Measurements from ENCODE around the gene HCRTR1. TPM values are rescaled to one million over a fixed set of nuclear protein-coding genes. Genes with fewer than 3 reads are reported as not detected.

The HCRTR1 gene
- total and polyA plus RNA-seq, 5 donors = 0.14 to 0.37 (median 0.18) TPM; not detected in 2

- peaks cover 21% of the 10 kb centered on the region for H3K4me1 ChIP-seq (ENCODE audit: control insufficient read depth, insufficient read depth, low read length)
- no peak for ATAC-seq
- intact Hi-C loops (cut with DNase I) = no loop called here
Observed at GRCh38 chr1:31671561-31672201, 54.2 kb downstream of the HCRTR1 start.

GRCh38 chr1:31672986-31673385 is 55.5 kb downstream of the HCRTR1 start:
- ATAC-seq = peak; percentile 5 to 14
- WGBS = 28% methylated on average over 13 of the region's 13 CpGs
- intact Hi-C loops (cut with DNase I) = no loop called here
- peak overlapping the region; percentile 7 for H3K27ac ChIP-seq (ENCODE audit: low read length)
- peak in 2 of 3 donors; percentile 75 to 80 for DNase-seq
- H3K4me1 ChIP-seq (ENCODE audit: control insufficient read depth, insufficient read depth, low read length) = peaks cover 18% of the 10 kb centered on the region
- no peaks in the 10 kb centered on the region for H3K9me3 ChIP-seq (ENCODE audit: control insufficient read depth, low read length)
- no peak overlapping the region for H3K4me3 ChIP-seq (ENCODE audit: low read length)
- H3K27me3 ChIP-seq (ENCODE audit: control insufficient read depth, insufficient read depth) = no peaks in the 10 kb centered on the region

More at GRCh38 chr1:31671561-31672201, 54.2 kb downstream of the HCRTR1 start:
- H3K9me3 ChIP-seq (ENCODE audit: control insufficient read depth, low read length) = no peaks in the 10 kb centered on the region
- 46% methylated on average over 8 of the region's 8 CpGs for WGBS
- H3K4me3 ChIP-seq (ENCODE audit: low read length) = no peak overlapping the region
- DNase-seq = peak in 2 of 3 donors; percentile 73 to 74
- no peak overlapping the region for H3K27ac ChIP-seq (ENCODE audit: low read length)
- no peaks in the 10 kb centered on the region for H3K27me3 ChIP-seq (ENCODE audit: control insufficient read depth, insufficient read depth)

- H3K27ac ChIP-seq (ENCODE audit: low read length) = peak overlapping the region; percentile 7
- peaks cover 18% of the 10 kb centered on the region for H3K4me1 ChIP-seq (ENCODE audit: control insufficient read depth, insufficient read depth, low read length)
- ATAC-seq = no peak
- DNase-seq = peak in 2 of 3 donors; percentile 3 to 31
- intact Hi-C loops (cut with DNase I) = no loop called here
- H3K27me3 ChIP-seq (ENCODE audit: control insufficient read depth, insufficient read depth) = no peaks in the 10 kb centered on the region
- WGBS = 79% methylated on average over 9 of the region's 9 CpGs
- H3K4me3 ChIP-seq (ENCODE audit: low read length) = no peak overlapping the region
- H3K9me3 ChIP-seq (ENCODE audit: control insufficient read depth, low read length) = no peaks in the 10 kb centered on the region
Observed at GRCh38 chr1:31673433-31673832, 55.9 kb downstream of the HCRTR1 start.

- Histone ChIP-seq H3K4me1 (ENCODE audit: control insufficient read depth, insufficient read depth, low read length) (peaks cover 13% of the 10 kb centered on the region), H3K9me3 (ENCODE audit: control insufficient read depth, low read length) (no peaks in the 10 kb centered on the region), H3K4me3 (ENCODE audit: low read length) (no peak overlapping the region), H3K27me3 (ENCODE audit: control insufficient read depth, insufficient read depth) (no peaks in the 10 kb centered on the region), H3K27ac (ENCODE audit: low read length) (no peak overlapping the region)
- ATAC-seq = no peak
- intact Hi-C loops (cut with DNase I) = no loop called here
- peak in 2 of 3 donors; percentile 18 to 20 for DNase-seq
- WGBS = 66% methylated on average over 8 of the region's 8 CpGs
Observed at GRCh38 chr1:31674626-31675025, 57.1 kb downstream of the HCRTR1 start.

- intact Hi-C loops (cut with DNase I) = no loop called here
- peak overlapping the region; percentile 62 for H3K27ac ChIP-seq (ENCODE audit: low read length)
- H3K9me3 ChIP-seq (ENCODE audit: control insufficient read depth, low read length) = no peaks in the 10 kb centered on the region
- 48% methylated on average over 7 of the region's 7 CpGs for WGBS
- no peak overlapping the region for H3K4me3 ChIP-seq (ENCODE audit: low read length)
- no peaks in the 10 kb centered on the region for H3K27me3 ChIP-seq (ENCODE audit: control insufficient read depth, insufficient read depth)
- DNase-seq (peak in 2 of 3 donors; percentile 52 to 57), ATAC-seq (peak; percentile 37 to 38)
- H3K4me1 ChIP-seq (ENCODE audit: control insufficient read depth, insufficient read depth, low read length) = peaks cover 12% of the 10 kb centered on the region
Observed at GRCh38 chr1:31675161-31675560, 57.7 kb downstream of the HCRTR1 start.

- H3K9me3 ChIP-seq (ENCODE audit: control insufficient read depth, low read length) = no peaks in the 10 kb centered on the region
- H3K4me3 ChIP-seq (ENCODE audit: low read length) = no peak overlapping the region
- H3K27me3 ChIP-seq (ENCODE audit: control insufficient read depth, insufficient read depth) = no peaks in the 10 kb centered on the region
- peaks cover 9% of the 10 kb centered on the region for H3K4me1 ChIP-seq (ENCODE audit: control insufficient read depth, insufficient read depth, low read length)
- H3K27ac ChIP-seq (ENCODE audit: low read length) = no peak overlapping the region
- DNase-seq (peak in 2 of 3 donors; percentile 24 to 43), ATAC-seq (no peak)
- intact Hi-C loops (cut with DNase I) = no loop called here
- 73% methylated on average over 14 of the region's 14 CpGs for WGBS
Observed at GRCh38 chr1:31675756-31676155, 58.3 kb downstream of the HCRTR1 start.

Other genes starting within 250 kb of the HCRTR1 start
- 1,000 to 10,000 TPM; 2,322 to 2,894 (median 2,708) TPM for gene FABP3, start 244.6 kb upstream of the HCRTR1 start, total RNA-seq
- 6,193 TPM for gene FABP3, start 244.6 kb upstream of the HCRTR1 start, polyA plus RNA-seq
- gene SERINC2, start 204.5 kb upstream of the HCRTR1 start, total RNA-seq = 1 to 10 TPM; 1.3 to 1.7 (median 1.4) TPM
- 2.5 TPM for gene SERINC2, start 204.5 kb upstream of the HCRTR1 start, polyA plus RNA-seq
- gene TINAGL1, start 41.2 kb upstream of the HCRTR1 start, total RNA-seq = 100 to 1,000 TPM in 3 of 4 donors, 10 to 100 TPM in 1; 94.7 to 141 (median 122) TPM
- 186 TPM for gene TINAGL1, start 41.2 kb upstream of the HCRTR1 start, polyA plus RNA-seq
- 10 to 100 TPM; 38.6 to 46.0 (median 42.2) TPM for gene PEF1, start 27.2 kb downstream of the HCRTR1 start, total RNA-seq
- 47.7 TPM for gene PEF1, start 27.2 kb downstream of the HCRTR1 start, polyA plus RNA-seq
- gene COL16A1, start 86.3 kb downstream of the HCRTR1 start, total RNA-seq = 10 to 100 TPM; 40.6 to 50.5 (median 50.3) TPM
- gene COL16A1, start 86.3 kb downstream of the HCRTR1 start, polyA plus RNA-seq = 37.4 TPM
- gene ADGRB2, start 146.7 kb downstream of the HCRTR1 start, total RNA-seq = 10 to 100 TPM; 11.8 to 14.8 (median 13.1) TPM
- 18.2 TPM for gene ADGRB2, start 146.7 kb downstream of the HCRTR1 start, polyA plus RNA-seq
- under 1 TPM in 3 of 4 donors, not detected in 1; 0.15 to 0.25 (median 0.17) TPM for gene SPOCD1, start 198.3 kb downstream of the HCRTR1 start, total RNA-seq
- gene SPOCD1, start 198.3 kb downstream of the HCRTR1 start, polyA plus RNA-seq = 0.09 TPM